Stimulated activated CD4-positive, alpha-beta T cell treated with anti-CD3 and anti-CD28 coated beads, Interleukin-12 subunit alpha, Interleukin-12 subunit beta, amount 100 ng/mL, for 4 hours (primary cell): ENCODE results near the gene ROPN1L.
"Not testable (repeated sequence)": the region's sequence is repeated elsewhere in the genome, so short reads cannot be mapped to it uniquely, and the experiment has no call there.

Experiments
- DNase-seq: peaks from one replicate; pipeline ENCODE4 v3.0.0-alpha.2; 2020

ROPN1L gene

GRCh38 chr5:10503321-10503720 is 61.6 kb downstream of the ROPN1L start:
- DNase-seq, result no peak

GRCh38 chr5:10503997-10504793 is 62.5 kb downstream of the ROPN1L start:
- DNase-seq, result no peak

- no peak for DNase-seq
These were observed 63.9 kb downstream of the ROPN1L start for GRCh38 chr5:10505517-10506095.

- no peak for DNase-seq
These were observed 64.9 kb downstream of the ROPN1L start for GRCh38 chr5:10506535-10506934.

GRCh38 chr5:10507575-10508096 is 66.0 kb downstream of the ROPN1L start:
- DNase-seq, result no peak

GRCh38 chr5:10509575-10509974 is 67.9 kb downstream of the ROPN1L start:
- DNase-seq, result no peak

GRCh38 chr5:10511741-10512640 is 70.3 kb downstream of the ROPN1L start:
- DNase-seq, result no peak

- no peak for DNase-seq
These were observed 72.1 kb downstream of the ROPN1L start for GRCh38 chr5:10513501-10514442.

- not testable (repeated sequence) for DNase-seq
These were observed 72.9 kb downstream of the ROPN1L start for GRCh38 chr5:10514572-10514971.
